Retinal pigment epithelial cell (primary cell): ENCODE measurements around the gene PCSK5.

Experiments used
- DNase-seq: peaks from one replicate; pipeline ENCODE4 v3.0.0-alpha.2; 2010; ENCODE audit warnings: low read depth
- H3K4me3 ChIP-seq: 2 replicates; pipeline ENCODE4 v1.5.1; 2011; ENCODE audit warnings: mild to moderate bottlenecking, low read length, control low read depth, moderate library complexity
- TF ChIP-seq, protein P1 (sequence below): conservative IDR thresholded peaks from 2 replicates; pipeline ENCODE4 v1.5.1; 2011; ENCODE audit warnings: low read depth, low read length, control low read depth, inconsistent platforms

Gene PCSK5

GRCh38 chr9:76289703-76290102, 399.2 kb downstream of the PCSK5 start:
- TF ChIP-seq, protein P1, sequence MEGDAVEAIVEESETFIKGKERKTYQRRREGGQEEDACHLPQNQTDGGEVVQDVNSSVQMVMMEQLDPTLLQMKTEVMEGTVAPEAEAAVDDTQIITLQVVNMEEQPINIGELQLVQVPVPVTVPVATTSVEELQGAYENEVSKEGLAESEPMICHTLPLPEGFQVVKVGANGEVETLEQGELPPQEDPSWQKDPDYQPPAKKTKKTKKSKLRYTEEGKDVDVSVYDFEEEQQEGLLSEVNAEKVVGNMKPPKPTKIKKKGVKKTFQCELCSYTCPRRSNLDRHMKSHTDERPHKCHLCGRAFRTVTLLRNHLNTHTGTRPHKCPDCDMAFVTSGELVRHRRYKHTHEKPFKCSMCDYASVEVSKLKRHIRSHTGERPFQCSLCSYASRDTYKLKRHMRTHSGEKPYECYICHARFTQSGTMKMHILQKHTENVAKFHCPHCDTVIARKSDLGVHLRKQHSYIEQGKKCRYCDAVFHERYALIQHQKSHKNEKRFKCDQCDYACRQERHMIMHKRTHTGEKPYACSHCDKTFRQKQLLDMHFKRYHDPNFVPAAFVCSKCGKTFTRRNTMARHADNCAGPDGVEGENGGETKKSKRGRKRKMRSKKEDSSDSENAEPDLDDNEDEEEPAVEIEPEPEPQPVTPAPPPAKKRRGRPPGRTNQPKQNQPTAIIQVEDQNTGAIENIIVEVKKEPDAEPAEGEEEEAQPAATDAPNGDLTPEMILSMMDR = no peak
- no peak overlapping the region for H3K4me3 ChIP-seq
- no peak for DNase-seq

DNA sequence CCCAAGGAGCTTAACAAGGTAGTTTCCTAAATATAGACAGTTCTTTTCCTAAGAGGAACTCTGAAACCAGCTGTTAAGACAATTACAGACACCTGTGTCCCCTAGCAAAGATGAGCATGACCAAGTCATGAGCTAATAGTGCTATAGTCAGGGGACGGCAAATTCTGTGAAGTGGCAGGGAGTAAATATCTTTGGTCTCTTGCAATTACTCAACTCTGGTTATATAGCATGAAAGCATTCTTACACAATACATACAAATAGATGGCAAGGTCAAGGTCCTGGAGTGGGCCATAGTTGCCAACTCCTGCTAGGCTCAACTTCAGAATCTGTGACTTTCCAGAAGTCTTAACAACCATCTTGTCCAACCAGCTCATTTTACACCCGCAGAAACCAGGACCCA, 400.1 kb downstream of the PCSK5 start:
- H3K4me3 ChIP-seq = no peak overlapping the region
- TF ChIP-seq, protein P1 = no peak

GRCh38 chr9:76292246-76292645, 401.8 kb downstream of the PCSK5 start:
- no peak overlapping the region for H3K4me3 ChIP-seq
- TF ChIP-seq, protein P1 = no peak
- no peak for DNase-seq

More for the DNA sequence above, 400.1 kb downstream of the PCSK5 start:
- DNase-seq = no peak

DNA sequence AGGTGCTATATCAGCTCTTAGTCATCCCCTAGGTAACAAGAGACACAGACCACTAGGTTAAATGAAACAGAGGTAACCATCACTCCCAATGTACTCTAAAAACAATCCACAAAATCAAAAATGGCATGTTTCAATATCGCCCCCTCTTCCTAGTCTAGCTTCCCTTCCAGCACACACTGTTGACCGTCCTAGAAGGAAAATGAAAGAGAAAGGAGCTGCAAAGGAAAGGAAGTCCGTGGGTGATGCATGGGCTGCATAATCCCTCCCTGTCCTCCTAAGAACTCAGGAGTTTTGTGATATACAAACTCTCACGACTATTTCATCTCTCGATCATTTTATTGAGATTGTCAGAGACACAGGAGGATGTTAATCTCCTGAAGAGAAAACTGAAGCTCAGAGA, 402.2 kb downstream of the PCSK5 start:
- H3K4me3 ChIP-seq = no peak overlapping the region
- no peak for DNase-seq
- TF ChIP-seq, protein P1 = no peak

DNA sequence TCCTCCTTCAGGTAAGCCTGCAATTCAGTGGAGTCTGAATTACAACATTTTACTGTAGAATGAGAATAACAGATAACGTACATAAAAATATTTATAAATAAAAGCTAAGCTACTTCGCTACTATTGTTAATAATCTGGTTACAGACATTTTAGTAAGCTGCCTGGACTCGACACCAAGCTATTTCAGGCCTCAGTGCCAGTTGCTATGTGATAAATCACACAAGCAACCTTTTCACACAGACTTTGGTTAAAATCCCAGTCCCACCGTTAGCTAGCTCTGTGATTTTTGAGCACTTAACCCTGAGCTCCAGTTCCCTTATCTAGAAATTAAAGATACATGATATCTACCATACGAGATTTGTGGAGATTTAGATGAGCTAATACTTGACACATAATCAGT, 403.8 kb downstream of the PCSK5 start:
- TF ChIP-seq, protein P1 = no peak
- no peak overlapping the region for H3K4me3 ChIP-seq
- DNase-seq = no peak

- TF ChIP-seq, protein P1 = no peak
- DNase-seq = no peak
These were observed 406.3 kb downstream of the PCSK5 start for GRCh38 chr9:76296561-76297310.

GRCh38 chr9:76297721-76298239, 407.3 kb downstream of the PCSK5 start:
- TF ChIP-seq, protein P1 = no peak
- no peak for DNase-seq
- H3K4me3 ChIP-seq = no peak overlapping the region

More at GRCh38 chr9:76296561-76297310, 406.3 kb downstream of the PCSK5 start:
- no peak overlapping the region for H3K4me3 ChIP-seq
